GM06990 (cell line): ENCODE results near the gene USP34.
"Not testable (repeated sequence)": the region's sequence is repeated elsewhere in the genome, so short reads cannot be mapped to it uniquely, and the experiment has no call there.

Source experiments
- DNase-seq: peaks from one replicate; pipeline ENCODE4 v3.0.0-alpha.2; 2011; ENCODE audit not compliant: insufficient read length; ENCODE audit errors: extremely low read depth
- H3K27me3 ChIP-seq: replicated peaks from 2 replicates; pipeline ENCODE4 v1.6.0; 2011; ENCODE audit warnings: low read length; ENCODE audit not compliant: control insufficient read depth, insufficient read depth
- H3K36me3 ChIP-seq: 2 replicates; pipeline ENCODE4 v1.5.1; 2011; ENCODE audit warnings: low read length; ENCODE audit not compliant: control insufficient read depth, insufficient read depth
- H3K4me3 ChIP-seq: replicated peaks from 2 replicates; pipeline ENCODE4 v1.5.1; 2011; ENCODE audit warnings: low read depth, mild to moderate bottlenecking, control low read depth, low read length
- TF ChIP-seq, protein P1 (sequence below): IDR thresholded peaks from 2 replicates; pipeline ENCODE4 v1.5.1; 2011; ENCODE audit warnings: low read length, control low read depth, mild to moderate bottlenecking, inconsistent platforms; ENCODE audit not compliant: insufficient read depth, poor library complexity, severe bottlenecking

The USP34 gene

GRCh38 chr2:61471905-61472805 lies 1.3 kb upstream of the USP34 start:
- DNase-seq = no peak
- Histone ChIP-seq H3K27me3 (no peaks in the 10 kb centered on the region), H3K36me3 (peaks cover 2% of the 10 kb centered on the region), H3K4me3 (peak overlapping the region; percentile 91)
- TF ChIP-seq, protein P1, sequence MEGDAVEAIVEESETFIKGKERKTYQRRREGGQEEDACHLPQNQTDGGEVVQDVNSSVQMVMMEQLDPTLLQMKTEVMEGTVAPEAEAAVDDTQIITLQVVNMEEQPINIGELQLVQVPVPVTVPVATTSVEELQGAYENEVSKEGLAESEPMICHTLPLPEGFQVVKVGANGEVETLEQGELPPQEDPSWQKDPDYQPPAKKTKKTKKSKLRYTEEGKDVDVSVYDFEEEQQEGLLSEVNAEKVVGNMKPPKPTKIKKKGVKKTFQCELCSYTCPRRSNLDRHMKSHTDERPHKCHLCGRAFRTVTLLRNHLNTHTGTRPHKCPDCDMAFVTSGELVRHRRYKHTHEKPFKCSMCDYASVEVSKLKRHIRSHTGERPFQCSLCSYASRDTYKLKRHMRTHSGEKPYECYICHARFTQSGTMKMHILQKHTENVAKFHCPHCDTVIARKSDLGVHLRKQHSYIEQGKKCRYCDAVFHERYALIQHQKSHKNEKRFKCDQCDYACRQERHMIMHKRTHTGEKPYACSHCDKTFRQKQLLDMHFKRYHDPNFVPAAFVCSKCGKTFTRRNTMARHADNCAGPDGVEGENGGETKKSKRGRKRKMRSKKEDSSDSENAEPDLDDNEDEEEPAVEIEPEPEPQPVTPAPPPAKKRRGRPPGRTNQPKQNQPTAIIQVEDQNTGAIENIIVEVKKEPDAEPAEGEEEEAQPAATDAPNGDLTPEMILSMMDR = no peak

- TF ChIP-seq, protein P1 = no peak
- peak; percentile 87 for DNase-seq
- H3K27me3 ChIP-seq = no peaks in the 10 kb centered on the region
- peak overlapping the region; percentile 91 for H3K4me3 ChIP-seq
- no peaks in the 10 kb centered on the region; the same call in 1 of the 2 replicates for H3K36me3 ChIP-seq
Observed at GRCh38 chr2:61470122-61470951, 550 bp downstream of the USP34 start.

DNA sequence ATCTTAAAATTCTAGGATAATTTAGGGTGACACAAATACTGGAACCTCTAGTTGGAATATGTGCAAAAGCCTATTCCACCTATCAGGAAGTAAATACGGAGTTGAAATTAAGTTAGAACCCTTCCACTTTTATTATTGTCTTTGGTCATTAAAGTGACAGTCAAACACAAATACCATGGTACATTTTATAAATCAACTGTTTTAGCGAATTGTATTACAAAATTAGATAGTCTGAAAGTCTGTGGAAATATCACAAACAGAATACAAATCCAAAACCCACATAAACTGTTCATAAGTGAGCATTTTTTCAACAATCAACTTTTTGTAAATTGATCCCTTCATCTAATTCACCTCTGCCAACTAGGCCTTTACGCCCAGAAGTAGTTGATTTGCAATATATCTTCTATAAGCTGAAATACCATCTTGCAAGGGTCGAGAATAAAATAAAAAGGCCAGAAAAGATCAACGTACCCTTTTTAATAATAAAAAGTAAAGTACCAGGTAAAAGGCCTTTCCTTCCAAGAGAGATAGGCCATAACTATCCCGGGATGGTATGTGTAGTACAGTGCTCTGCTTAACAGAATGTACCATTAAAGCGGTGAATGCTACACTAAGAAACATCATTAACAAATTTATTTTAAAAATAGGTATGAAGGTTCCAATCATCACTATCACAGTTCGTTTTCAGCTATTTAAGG lies 1.3 kb downstream of the USP34 start:
- no peak for DNase-seq
- TF ChIP-seq, protein P1 = no peak
- H3K36me3 ChIP-seq = no peaks in the 10 kb centered on the region; the same call in 1 of the 2 replicates

GRCh38 chr2:61468231-61468630 lies 2.7 kb downstream of the USP34 start:
- peak overlapping the region; percentile 91; the same call in 1 of the 2 replicates for H3K4me3 ChIP-seq
- H3K36me3 ChIP-seq, DNase-seq, H3K27me3 ChIP-seq: not testable (repeated sequence)

More for the DNA sequence above, 1.3 kb downstream of the USP34 start:
- no peaks in the 10 kb centered on the region for H3K27me3 ChIP-seq
- H3K4me3 ChIP-seq = peak overlapping the region; percentile 91

DNA sequence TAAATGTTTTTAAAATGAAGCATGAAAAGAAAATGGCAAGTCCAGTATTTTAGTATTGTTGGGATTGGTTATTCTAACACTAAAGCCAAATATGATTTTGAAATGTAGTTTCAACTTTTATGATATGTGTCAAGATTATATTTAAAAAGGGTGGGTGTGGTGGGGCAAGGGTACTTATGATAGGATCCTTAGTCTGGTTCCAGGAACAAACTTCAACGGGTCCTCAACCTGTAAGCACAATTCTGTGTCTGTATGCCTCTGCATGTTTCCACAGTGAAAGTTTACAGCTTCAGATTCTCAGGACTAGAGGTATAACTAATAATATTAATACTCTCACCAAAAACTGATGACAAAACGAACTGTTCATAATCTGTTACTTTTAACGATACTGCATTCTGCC lies 5.8 kb downstream of the USP34 start:
- TF ChIP-seq, protein P1 = no peak
- no peak for DNase-seq
- Histone ChIP-seq H3K4me3 (no peak overlapping the region), H3K36me3 (no peaks in the 10 kb centered on the region), H3K27me3 (no peaks in the 10 kb centered on the region)
